TTC549 (cell line): ENCODE measurements around the gene ARMC9.

Source experiments
- FAIRE-seq: peaks from 2 replicates; lab custom pipeline; 2012; peaks lifted over from hg19 to GRCh38; lab: Jason Lieb, UNC

ARMC9 gene

GRCh38 chr2:231384109-231384435 lies 185.6 kb downstream of the ARMC9 start:
- no peak for FAIRE-seq

- no peak for FAIRE-seq
Measured at GRCh38 chr2:231384970-231385369, 186.5 kb downstream of the ARMC9 start.

GRCh38 chr2:231385429-231385828 lies 187.0 kb downstream of the ARMC9 start:
- no peak for FAIRE-seq

- FAIRE-seq, result no peak
Measured at GRCh38 chr2:231386446-231386845, 188.0 kb downstream of the ARMC9 start.

DNA sequence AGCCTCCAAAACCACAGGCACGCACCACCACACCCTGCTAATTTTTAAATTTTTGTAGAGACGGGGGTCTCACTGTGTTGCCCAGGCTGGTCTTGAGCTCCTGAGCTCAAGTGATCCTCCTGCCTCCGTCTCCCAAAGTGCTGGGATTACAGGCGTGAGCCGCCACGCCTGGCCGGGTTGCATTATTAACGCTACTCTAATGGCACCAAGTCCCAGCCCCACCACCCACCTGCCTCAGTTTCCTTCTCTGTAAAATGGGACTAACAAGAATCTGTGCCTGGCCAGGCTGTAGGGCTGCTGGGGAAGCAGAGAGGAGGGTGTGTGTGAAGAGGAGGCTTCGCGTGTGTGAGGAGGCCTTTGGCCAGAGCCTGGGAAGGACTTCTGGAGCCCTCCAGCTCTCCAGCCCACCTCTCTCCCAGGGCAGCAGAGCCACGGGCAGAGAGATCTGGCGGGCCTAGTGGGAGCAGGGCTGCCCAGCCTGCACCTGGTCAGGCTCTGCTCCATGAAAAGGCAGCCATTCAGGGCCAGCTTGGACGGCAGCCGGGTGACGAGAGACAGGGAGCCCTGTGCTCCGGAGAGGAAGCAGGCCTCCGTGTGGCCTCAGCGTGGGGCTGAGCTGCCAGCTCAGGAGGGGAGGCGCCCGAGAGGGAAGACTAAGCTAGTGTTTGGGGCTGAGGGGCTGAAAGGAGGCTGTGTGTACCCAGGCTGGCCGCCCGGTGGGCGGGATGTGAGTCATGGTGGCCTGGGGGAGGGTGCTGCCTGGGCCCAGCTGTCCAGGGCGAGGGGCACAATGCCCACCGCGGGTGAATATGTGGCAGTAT lies 189.7 kb downstream of the ARMC9 start:
- FAIRE-seq, result no peak

DNA sequence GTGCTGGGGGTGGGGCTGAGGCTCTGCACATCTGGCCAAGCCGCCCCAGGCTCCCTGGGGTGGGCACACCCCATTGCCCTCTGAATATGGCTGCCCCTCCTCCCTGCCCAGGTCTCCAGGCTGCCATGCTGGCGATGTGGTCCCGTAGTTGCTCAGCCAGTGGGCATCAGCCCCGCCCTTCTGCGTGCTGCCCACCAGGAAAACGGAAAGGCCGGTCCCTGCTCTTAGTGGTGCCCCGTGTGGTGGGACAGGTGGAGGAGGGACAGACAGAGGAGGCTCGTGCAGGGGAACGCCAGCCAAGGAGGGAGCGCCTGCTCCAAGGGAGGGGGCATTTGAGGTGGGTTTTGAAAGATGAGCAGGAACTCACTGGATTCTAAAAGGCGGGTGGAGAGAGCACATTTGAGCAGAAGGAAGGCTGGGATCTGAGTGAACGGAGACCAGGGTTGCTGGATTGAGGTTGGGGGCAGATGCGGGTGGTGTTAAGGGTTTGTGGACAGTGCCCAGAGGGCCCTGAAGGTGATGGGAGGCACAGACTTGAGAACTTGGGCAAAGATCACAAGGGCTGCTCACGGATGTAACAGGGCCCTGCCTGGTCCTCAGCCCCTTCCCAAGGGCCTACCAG lies 190.4 kb downstream of the ARMC9 start:
- FAIRE-seq, result no peak

- no peak for FAIRE-seq
Measured at GRCh38 chr2:231390667-231391066, 192.2 kb downstream of the ARMC9 start.

DNA sequence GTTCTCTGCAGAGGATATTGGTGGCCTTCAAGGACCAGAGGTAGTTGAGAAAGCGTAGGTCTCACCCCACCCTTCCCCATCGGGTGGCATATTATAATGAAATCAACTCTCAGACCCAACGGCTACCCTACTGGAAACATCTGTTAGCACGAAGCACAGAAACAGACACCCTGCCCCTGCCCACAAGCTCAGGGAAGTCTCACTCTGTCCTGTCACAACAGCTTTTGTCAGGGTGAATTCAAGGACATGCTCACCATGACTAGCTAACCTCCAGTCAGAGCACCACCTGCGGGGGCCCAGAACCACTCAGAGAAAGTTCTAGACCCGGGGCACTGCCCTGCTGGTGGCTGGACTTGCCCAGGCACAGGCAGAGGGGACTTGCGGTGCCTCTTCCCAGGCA lies 193.6 kb downstream of the ARMC9 start:
- no peak for FAIRE-seq

- FAIRE-seq, result no peak
Measured at GRCh38 chr2:231392431-231393148, 194.2 kb downstream of the ARMC9 start.

GRCh38 chr2:231393149-231394131 lies 195.0 kb downstream of the ARMC9 start:
- no peak for FAIRE-seq

DNA sequence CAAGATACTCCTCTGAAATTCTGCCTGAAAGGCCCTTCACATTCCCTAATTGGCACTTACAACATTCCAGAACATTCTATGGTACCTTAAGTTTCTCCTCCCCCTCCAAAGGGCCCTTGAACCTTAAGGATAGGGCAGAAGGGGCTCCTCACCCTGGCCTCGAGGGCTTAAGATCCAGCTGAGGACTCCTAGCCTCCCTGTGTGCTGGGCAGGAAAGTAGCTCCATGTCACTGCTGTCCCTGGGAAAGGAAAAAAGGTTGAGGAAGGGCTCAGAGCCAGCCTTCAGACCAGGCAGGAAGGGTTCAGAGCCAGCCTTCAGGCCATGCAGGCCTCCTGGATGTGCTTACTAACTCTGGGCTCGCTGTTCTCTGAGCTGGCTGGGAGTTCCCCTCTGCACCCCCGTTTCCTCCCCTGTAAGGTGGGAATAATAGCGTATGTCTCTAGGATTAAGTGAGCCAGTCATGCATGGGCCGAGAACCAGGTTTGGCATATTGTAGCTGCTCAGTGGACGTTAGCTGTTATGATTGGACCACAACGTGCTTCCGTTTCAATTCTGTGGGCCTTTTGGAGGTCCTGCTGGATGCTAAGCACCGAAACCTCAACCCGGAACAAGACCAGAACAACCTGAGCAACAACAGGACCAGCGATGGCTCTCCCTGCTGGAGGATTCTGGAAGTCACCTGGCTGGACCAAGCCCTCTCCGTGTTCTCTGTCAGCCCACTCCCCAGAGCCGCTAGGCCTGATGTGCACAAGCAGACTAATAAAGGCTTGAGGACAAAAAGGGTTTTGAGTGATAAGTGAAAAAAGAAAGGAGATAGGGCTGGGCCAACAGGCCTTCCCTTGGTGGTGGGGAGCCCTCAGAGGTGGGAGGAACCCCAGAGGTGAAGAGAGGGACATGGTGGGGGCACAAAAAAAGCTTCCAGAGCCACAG lies 196.0 kb downstream of the ARMC9 start:
- no peak for FAIRE-seq

DNA sequence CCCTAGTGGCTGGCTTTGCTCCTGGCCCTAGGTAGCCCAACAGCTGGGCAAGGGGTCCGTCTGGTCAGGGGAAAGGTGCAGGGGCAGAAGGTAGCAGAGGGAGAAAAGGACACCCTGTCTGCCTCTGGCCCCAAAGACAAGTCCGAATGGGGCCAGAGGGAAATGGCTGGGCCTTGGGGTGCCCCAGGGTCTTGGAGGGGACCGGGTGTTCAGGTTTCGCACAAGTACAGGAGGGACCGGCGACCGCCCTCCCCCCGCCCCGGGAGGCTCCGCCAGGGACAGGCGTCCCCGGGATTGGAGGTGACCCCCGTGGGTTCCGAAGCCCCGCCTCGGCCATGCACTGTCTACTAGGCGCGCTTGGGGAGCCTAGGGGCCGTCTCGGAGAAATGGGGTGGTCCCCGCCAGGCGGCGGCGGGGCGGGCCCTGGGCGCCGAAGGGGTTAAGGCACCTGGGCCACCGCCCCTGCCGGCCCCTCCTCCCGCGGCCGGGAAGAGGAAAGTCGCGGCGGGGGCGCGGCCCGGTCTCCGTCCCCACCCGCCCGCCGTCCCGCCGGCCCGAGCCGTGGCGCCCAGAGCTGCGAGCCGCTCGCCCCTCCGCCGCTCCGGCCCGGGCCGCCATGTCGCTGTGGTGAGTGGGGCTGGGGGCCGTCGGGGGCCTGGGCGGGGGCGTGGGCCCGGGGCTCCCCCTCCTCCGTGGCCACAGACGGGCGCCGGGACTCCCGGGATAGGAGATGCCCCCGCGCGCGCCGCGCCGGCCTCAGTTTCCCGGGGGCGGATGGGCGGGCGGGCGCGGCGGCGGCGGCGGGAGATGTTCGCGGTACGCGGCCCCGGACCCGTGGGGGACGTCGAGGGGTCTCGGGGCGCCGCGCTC lies 197.0 kb downstream of the ARMC9 start, which contains the start of gene B3GNT7:
TSS of gene B3GNT7 (plus strand) at position 523 of the 870 bp plus-strand sequence. CDS start at position 617, 94 bp downstream.
- no peak for FAIRE-seq

GRCh38 chr2:231396058-231396821 lies 197.8 kb downstream of the ARMC9 start:
- FAIRE-seq, result no peak

DNA sequence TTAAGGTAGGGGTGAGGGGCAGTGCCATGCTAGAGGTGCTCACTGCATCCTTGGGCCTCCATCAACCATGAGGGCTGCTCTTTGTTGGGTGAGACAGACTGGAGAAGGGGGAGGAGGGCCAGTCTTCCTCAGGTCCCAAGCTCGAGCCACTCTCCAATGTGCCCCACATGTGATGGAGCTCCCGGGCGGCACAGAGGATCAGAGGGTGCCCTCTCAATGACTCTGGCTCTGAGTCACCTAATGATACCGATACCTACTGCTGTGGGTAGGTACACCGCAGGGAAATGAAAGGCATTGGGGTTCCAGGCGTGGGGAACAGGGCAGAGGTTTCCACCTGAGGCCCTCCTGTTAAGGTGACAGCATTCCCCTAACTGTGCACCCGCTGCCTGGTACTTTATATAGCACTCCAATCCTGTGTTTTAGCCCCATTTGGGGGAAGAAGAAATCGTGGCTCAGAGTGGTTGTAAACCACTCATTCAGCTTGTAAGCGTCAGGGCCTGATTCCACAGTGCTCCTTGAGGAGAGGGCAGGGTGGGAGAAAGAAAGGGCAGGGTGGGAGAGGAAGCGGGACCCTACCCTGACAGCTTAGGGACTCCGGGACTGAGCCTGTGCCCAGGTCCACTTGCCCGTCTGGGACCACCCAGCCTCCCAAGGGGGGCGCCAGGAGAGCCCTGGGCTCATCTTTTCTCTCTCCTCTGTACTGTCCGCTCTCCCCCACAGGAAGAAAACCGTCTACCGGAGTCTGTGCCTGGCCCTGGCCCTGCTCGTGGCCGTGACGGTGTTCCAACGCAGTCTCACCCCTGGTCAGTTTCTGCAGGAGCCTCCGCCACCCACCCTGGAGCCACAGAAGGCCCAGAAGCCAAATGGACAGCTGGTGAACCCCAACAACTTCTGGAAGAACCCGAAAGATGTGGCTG lies 198.8 kb downstream of the ARMC9 start:
- no peak for FAIRE-seq

GRCh38 chr2:231397928-231398294 lies 199.5 kb downstream of the ARMC9 start:
- FAIRE-seq, result no peak

DNA sequence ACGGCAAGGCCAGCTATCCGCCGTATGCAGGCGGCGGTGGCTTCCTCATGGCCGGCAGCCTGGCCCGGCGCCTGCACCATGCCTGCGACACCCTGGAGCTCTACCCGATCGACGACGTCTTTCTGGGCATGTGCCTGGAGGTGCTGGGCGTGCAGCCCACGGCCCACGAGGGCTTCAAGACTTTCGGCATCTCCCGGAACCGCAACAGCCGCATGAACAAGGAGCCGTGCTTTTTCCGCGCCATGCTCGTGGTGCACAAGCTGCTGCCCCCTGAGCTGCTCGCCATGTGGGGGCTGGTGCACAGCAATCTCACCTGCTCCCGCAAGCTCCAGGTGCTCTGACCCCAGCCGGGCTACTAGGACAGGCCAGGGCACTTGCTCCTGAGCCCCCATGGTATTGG lies 200.2 kb downstream of the ARMC9 start:
- no peak for FAIRE-seq

- no peak for FAIRE-seq
Measured at GRCh38 chr2:231399046-231399852, 200.8 kb downstream of the ARMC9 start.
